Measurements from ENCODE around the gene GTPBP6. TPM values are rescaled to one million over a fixed set of nuclear protein-coding genes. Genes with fewer than 3 reads are reported as not detected.

GTPBP6 gene
- polyA plus RNA-seq, 1 of the 3 experiments (the other 2 are of a cell fraction), result 47.3 TPM

DNA sequence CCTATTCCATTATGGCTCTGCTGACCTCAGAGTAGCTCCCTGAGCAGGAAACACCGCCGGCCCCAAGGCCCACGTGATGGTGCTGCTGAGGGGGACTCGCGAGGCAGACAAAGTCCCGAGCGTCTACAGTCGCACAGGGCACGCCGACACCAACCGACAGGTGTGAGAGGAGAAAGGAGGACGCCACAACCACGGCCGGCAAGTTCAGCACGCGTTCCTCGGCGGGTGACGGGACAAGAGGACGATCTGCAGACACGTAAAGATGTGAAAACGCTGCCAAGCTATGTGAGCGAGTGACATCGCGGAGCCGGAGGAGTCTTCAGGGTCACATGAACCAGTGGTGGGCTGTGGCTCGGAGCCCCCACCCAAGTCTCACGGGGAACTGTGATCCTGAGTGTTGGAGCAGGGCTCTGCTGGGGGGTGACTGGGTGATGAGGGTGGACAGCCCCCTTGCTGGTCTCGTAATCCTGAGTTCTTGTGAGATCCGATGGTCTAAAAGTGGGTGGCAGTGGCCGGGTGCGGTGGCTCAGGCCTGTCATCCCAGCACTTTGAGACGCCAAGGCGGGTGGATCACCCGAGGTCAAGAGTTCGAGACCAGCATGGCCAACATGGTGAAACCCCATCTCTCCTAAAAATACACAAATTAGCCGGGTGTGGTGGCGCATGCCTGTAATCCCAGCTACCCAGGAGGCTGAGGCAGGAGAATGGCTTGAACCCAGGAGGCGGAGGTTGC, 34.2 kb upstream of the GTPBP6 start:
- peaks cover 5% of the 10 kb centered on the region; the same call in 1 of the 2 replicates for H3K79me2 ChIP-seq (ENCODE audit: insufficient read depth)
- CTCF ChIA-PET, result no interaction called here
- no peaks in the 10 kb centered on the region for H3K9me3 ChIP-seq
- no peak for TF ChIP-seq RCOR1 (IDR thresholded peaks at IDR 0.05; ENCODE audit: low read length)
- no peak for TF ChIP-seq GATA2 (CRISPR knock-in tag; IDR thresholded peaks at IDR 0.05)
- TF ChIP-seq MAX (IDR thresholded peaks at IDR 0.05; ENCODE audit: low read depth), result no peak
- TF ChIP-seq, protein P1, sequence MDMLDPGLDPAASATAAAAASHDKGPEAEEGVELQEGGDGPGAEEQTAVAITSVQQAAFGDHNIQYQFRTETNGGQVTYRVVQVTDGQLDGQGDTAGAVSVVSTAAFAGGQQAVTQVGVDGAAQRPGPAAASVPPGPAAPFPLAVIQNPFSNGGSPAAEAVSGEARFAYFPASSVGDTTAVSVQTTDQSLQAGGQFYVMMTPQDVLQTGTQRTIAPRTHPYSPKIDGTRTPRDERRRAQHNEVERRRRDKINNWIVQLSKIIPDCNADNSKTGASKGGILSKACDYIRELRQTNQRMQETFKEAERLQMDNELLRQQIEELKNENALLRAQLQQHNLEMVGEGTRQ (IDR thresholded peaks at IDR 0.05; ENCODE audit: borderline replicate concordance, low read depth, low read length), result no peak
- 95% methylated on average over 37 of the region's 39 CpGs for WGBS (ENCODE audit: low lambda C conversion rate)
- POLR2A ChIA-PET, result no interaction called here
- DNase-seq, result no peak
- H3K4me1 ChIP-seq (ENCODE audit: control insufficient read depth in 1 of 2, insufficient read depth in 2 of 2, low read depth in 1 of 2, low read length in 1 of 2), result peaks cover 0 to 4% of the 10 kb centered on the region in 2 experiments; a peak in 2 of 4 replicates
- H3K27me3 ChIP-seq (ENCODE audit: insufficient read depth), result no peaks in the 10 kb centered on the region
- no peaks in the 10 kb centered on the region for H3F3A ChIP-seq (replicated peaks; ENCODE audit: insufficient read depth)
- H3K9ac ChIP-seq, result no peak overlapping the region
- no peak overlapping the region for H2AFZ ChIP-seq (ENCODE audit: low read depth)
- no peaks in the 10 kb centered on the region for H3K9me2 ChIP-seq
- H3K4me3 ChIP-seq (ENCODE audit: low read depth in 2 of 2, low read length in 1 of 2), result no peak overlapping the region
- no peak overlapping the region for H3K27ac ChIP-seq (ENCODE audit: low read depth in 2 of 2, low read length in 1 of 2)
- H4K20me1 ChIP-seq (ENCODE audit: insufficient read depth), result no peaks in the 10 kb centered on the region
- H3K36me3 ChIP-seq (replicated peaks in 1 of 2; ENCODE audit: control insufficient read depth in 1 of 2, insufficient read depth in 2 of 2, low read length in 1 of 2), result peaks cover 0 to 2% of the 10 kb centered on the region in 2 experiments
- H3K4me2 ChIP-seq, result no peak overlapping the region

DNA sequence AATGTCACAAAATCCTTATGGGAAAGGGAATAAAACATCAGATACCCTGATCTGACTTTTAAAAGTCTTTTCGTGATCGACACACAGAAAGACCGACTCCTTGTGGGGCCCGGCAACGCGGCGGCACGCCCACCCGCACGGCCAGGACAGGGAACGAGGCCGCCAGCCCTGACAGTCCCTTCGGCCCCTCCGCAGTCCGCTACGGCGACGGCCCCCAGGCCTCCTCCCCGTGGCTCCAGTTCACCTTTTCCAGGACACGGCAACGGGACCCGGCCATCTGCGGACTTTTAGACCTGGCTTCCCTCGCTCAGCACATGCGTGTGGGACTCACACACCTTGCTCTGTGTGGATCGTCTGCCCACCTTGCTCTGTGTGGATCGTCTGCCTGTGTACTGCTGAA, 33.6 kb upstream of the GTPBP6 start:
- Histone ChIP-seq H3K27ac (ENCODE audit: low read depth in 2 of 2, low read length in 1 of 2) (no peak overlapping the region), H3K36me3 (replicated peaks in 1 of 2; ENCODE audit: control insufficient read depth in 1 of 2, insufficient read depth in 2 of 2, low read length in 1 of 2) (peaks cover 0 to 2% of the 10 kb centered on the region in 2 experiments), H3K9me3 (no peaks in the 10 kb centered on the region), H2AFZ (ENCODE audit: low read depth) (no peak overlapping the region), H3K4me2 (no peak overlapping the region), H3K4me1 (ENCODE audit: control insufficient read depth in 1 of 2, insufficient read depth in 2 of 2, low read depth in 1 of 2, low read length in 1 of 2) (no peaks in the 10 kb centered on the region; a peak in 2 of 4 replicates), H3K9me2 (no peaks in the 10 kb centered on the region), H3K79me2 (ENCODE audit: insufficient read depth) (peaks cover 5% of the 10 kb centered on the region; the same call in 1 of the 2 replicates), H3F3A (replicated peaks; ENCODE audit: insufficient read depth) (no peaks in the 10 kb centered on the region), H3K4me3 (ENCODE audit: low read depth in 2 of 2, low read length in 1 of 2) (no peak overlapping the region), H3K27me3 (ENCODE audit: insufficient read depth) (no peaks in the 10 kb centered on the region), H4K20me1 (ENCODE audit: insufficient read depth) (no peaks in the 10 kb centered on the region), H3K9ac (no peak overlapping the region)
- ChIA-PET CTCF (no interaction called here), POLR2A (no interaction called here)
- no peak for DNase-seq
- WGBS (ENCODE audit: low lambda C conversion rate), result 94% methylated on average over 27 of the region's 27 CpGs
- TF ChIP-seq EZH2phosphoT487 (IDR thresholded peaks at IDR 0.05; ENCODE audit: borderline replicate concordance, low read depth), result no peak
- TF ChIP-seq MEF2A (IDR thresholded peaks at IDR 0.05; ENCODE audit: borderline replicate concordance, low read depth), result no peak
- TF ChIP-seq, protein P2, sequence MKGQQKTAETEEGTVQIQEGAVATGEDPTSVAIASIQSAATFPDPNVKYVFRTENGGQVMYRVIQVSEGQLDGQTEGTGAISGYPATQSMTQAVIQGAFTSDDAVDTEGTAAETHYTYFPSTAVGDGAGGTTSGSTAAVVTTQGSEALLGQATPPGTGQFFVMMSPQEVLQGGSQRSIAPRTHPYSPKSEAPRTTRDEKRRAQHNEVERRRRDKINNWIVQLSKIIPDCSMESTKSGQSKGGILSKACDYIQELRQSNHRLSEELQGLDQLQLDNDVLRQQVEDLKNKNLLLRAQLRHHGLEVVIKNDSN (IDR thresholded peaks at IDR 0.05; ENCODE audit: borderline replicate concordance, low read depth), result no peak
- no peak for TF ChIP-seq FOXJ3 (CRISPR knock-in tag; IDR thresholded peaks at IDR 0.05)
- no peak for TF ChIP-seq EP300 (IDR thresholded peaks at IDR 0.05; ENCODE audit: borderline replicate concordance in 1 of 2, low read depth in 1 of 2, low read length in 1 of 2)
- no peak for TF ChIP-seq NFIC (IDR thresholded peaks at IDR 0.05; ENCODE audit: borderline replicate concordance)
- no peak for TF ChIP-seq RXRA (IDR thresholded peaks at IDR 0.05; ENCODE audit: borderline replicate concordance, low read depth)
- TF ChIP-seq MAX (IDR thresholded peaks at IDR 0.05; ENCODE audit: low read depth), result no peak
- TF ChIP-seq TAF1 (IDR thresholded peaks at IDR 0.05; ENCODE audit: borderline replicate concordance, low read depth, low read length), result no peak
- TF ChIP-seq ELF1 (IDR thresholded peaks at IDR 0.05), result no peak
- no peak for TF ChIP-seq RAD21 (IDR thresholded peaks at IDR 0.05; ENCODE audit: low read length)
- no peak for TF ChIP-seq POLR2AphosphoS5 (IDR thresholded peaks at IDR 0.05; ENCODE audit: low read depth, low read length)
- TF ChIP-seq GATA2 (CRISPR knock-in tag; IDR thresholded peaks at IDR 0.05), result no peak
- TF ChIP-seq REST (IDR thresholded peaks at IDR 0.05; ENCODE audit: low read depth, low read length), result no peak
- TF ChIP-seq, protein P3, sequence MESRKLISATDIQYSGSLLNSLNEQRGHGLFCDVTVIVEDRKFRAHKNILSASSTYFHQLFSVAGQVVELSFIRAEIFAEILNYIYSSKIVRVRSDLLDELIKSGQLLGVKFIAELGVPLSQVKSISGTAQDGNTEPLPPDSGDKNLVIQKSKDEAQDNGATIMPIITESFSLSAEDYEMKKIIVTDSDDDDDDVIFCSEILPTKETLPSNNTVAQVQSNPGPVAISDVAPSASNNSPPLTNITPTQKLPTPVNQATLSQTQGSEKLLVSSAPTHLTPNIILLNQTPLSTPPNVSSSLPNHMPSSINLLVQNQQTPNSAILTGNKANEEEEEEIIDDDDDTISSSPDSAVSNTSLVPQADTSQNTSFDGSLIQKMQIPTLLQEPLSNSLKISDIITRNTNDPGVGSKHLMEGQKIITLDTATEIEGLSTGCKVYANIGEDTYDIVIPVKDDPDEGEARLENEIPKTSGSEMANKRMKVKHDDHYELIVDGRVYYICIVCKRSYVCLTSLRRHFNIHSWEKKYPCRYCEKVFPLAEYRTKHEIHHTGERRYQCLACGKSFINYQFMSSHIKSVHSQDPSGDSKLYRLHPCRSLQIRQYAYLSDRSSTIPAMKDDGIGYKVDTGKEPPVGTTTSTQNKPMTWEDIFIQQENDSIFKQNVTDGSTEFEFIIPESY (IDR thresholded peaks at IDR 0.05; ENCODE audit: borderline replicate concordance, low read depth), result no peak
- TF ChIP-seq RCOR1 (IDR thresholded peaks at IDR 0.05; ENCODE audit: low read length), result no peak
- no peak for TF ChIP-seq TEAD4 (IDR thresholded peaks at IDR 0.05; ENCODE audit: borderline replicate concordance, insufficient read depth)
